ENCODE results near the gene CADM3.

- TF ChIP-seq TCF7 (IDR thresholded peaks at IDR 0.05; ENCODE audit: borderline replicate concordance) (no peak), HDAC2 (IDR thresholded peaks at IDR 0.05) (no peak), POLR2A (conservative IDR thresholded peaks at IDR 0.05) (no peak), TRIM25 (IDR thresholded peaks at IDR 0.05; ENCODE audit: borderline replicate concordance) (no peak)
Observed at GRCh38 chr1:159248311-159248710, 76.9 kb downstream of the CADM3 start.
